Karpas-422 (cell line): ENCODE data around the gene CEP104. TPM values are rescaled to one million over a fixed set of nuclear protein-coding genes. Genes with fewer than 3 reads are reported as not detected.
"Not testable (repeated sequence)": the region's sequence is repeated elsewhere in the genome, so short reads cannot be mapped to it uniquely, and the experiment has no call there.

ENCODE experiments used
- DNase-seq: peaks from one replicate; pipeline ENCODE4 v3.0.0-alpha.2; 2015
- H2AFZ ChIP-seq: fragments of 200-600 bp; sonication (generic); 2 replicates; pipeline ENCODE4 v1.6.1; 2014; ENCODE audit warnings: antibody characterized with exemption, low read length, mixed read lengths
- H3K27ac ChIP-seq: fragments of 200-600 bp; sonication (generic); 2 replicates; pipeline ENCODE4 v1.5.1; 2014; ENCODE audit warnings: mild to moderate bottlenecking, low read length, moderate library complexity
- H3K27me3 ChIP-seq: fragments of 200-600 bp; sonication (generic); 2 replicates; pipeline ENCODE4 v1.6.1; 2014; ENCODE audit warnings: low read length, mixed read lengths
- H3K36me3 ChIP-seq: fragments of 200-600 bp; sonication (generic); 2 replicates; pipeline ENCODE4 v1.6.1; 2014; ENCODE audit warnings: low read length, mixed read lengths; ENCODE audit not compliant: insufficient read depth
- H3K4me1 ChIP-seq: fragments of 200-600 bp; sonication (generic); 2 replicates; pipeline ENCODE4 v1.6.1; 2014; ENCODE audit warnings: mild to moderate bottlenecking, low read length, mixed read lengths
- H3K4me2 ChIP-seq: fragments of 200-600 bp; sonication (generic); 2 replicates; pipeline ENCODE4 v1.6.1; 2014; ENCODE audit warnings: low read length, low read depth, mild to moderate bottlenecking; ENCODE audit not compliant: poor library complexity, severe bottlenecking
- H3K4me3 ChIP-seq: fragments of 200-600 bp; sonication (generic); 2 replicates; pipeline ENCODE4 v1.5.1; 2014; ENCODE audit warnings: mild to moderate bottlenecking, antibody characterized with exemption, low read length, mixed read lengths
- H3K79me2 ChIP-seq: fragments of 200-600 bp; sonication (generic); 2 replicates; pipeline ENCODE4 v1.6.1; 2014; ENCODE audit warnings: mild to moderate bottlenecking, low read length, mixed read lengths
- H3K9ac ChIP-seq: fragments of 200-600 bp; sonication (generic); 2 replicates; pipeline ENCODE4 v1.6.0; 2014; ENCODE audit warnings: low read length
- H3K9me2 ChIP-seq: fragments of 200-600 bp; sonication (generic), shearing (Covaris generic); replicated peaks from 2 replicates; pipeline ENCODE4 v1.6.0; 2014; ENCODE audit warnings: mild to moderate bottlenecking, low read length, moderate library complexity; ENCODE audit not compliant: insufficient read depth
- H3K9me3 ChIP-seq: fragments of 300-700, 200-600 bp; sonication (generic); 2 replicates; pipeline ENCODE4 v1.6.1; 2014; ENCODE audit warnings: low read length, mixed read lengths
- H4K20me1 ChIP-seq: fragments of 200-600 bp; sonication (generic); 2 replicates; pipeline ENCODE4 v1.6.1; 2014; ENCODE audit warnings: mild to moderate bottlenecking, antibody characterized with exemption, low read length, low read depth; ENCODE audit not compliant: insufficient read depth
- total RNA-seq: library from RNA; depleted of rRNA; stranded (reverse); fragments of >200 nt; shearing (Covaris generic); gene quantifications from 2 replicates; pipeline ENCODE4 v1.2.3, GENCODE V29; 2014; ENCODE audit warnings: low replicate concordance

CEP104 gene
- total RNA-seq, 1 experiment from 2014 or later: 19.9 TPM

- no peaks in the 10 kb centered on the region for H3K4me1 ChIP-seq
- DNase-seq: no peak
- H3K4me2 ChIP-seq: no peak overlapping the region
- H4K20me1 ChIP-seq: no peaks in the 10 kb centered on the region
- no peaks in the 10 kb centered on the region for H3K27me3 ChIP-seq
- H3K9ac ChIP-seq: no peak overlapping the region
- no peaks in the 10 kb centered on the region for H3K79me2 ChIP-seq
- H3K27ac ChIP-seq: no peak overlapping the region
- H3K36me3 ChIP-seq: no peaks in the 10 kb centered on the region
- H3K9me3 ChIP-seq: no peaks in the 10 kb centered on the region
- H3K4me3 ChIP-seq: no peak overlapping the region
- H3K9me2 ChIP-seq: no peaks in the 10 kb centered on the region
- no peak overlapping the region for H2AFZ ChIP-seq
Observed at GRCh38 chr1:3817138-3817740, 39.8 kb downstream of the CEP104 start.

- Histone ChIP-seq H3K9me2 (no peaks in the 10 kb centered on the region), H3K27ac (no peak overlapping the region)
Observed at GRCh38 chr1:3816331-3817137, 40.5 kb downstream of the CEP104 start.

GRCh38 chr1:3814771-3815561 lies 42.0 kb downstream of the CEP104 start:
- H2AFZ ChIP-seq: no peak overlapping the region
- no peak overlapping the region for H3K4me3 ChIP-seq
- no peaks in the 10 kb centered on the region for H3K79me2 ChIP-seq
- no peaks in the 10 kb centered on the region for H3K9me3 ChIP-seq
- no peak overlapping the region for H3K9ac ChIP-seq
- H3K9me2 ChIP-seq: no peaks in the 10 kb centered on the region
- H3K4me2 ChIP-seq: no peak overlapping the region
- H3K4me1 ChIP-seq: no peaks in the 10 kb centered on the region
- H3K27me3 ChIP-seq: no peaks in the 10 kb centered on the region
- H3K27ac ChIP-seq: no peak overlapping the region
- DNase-seq: no peak
- H4K20me1 ChIP-seq: no peaks in the 10 kb centered on the region
- no peaks in the 10 kb centered on the region for H3K36me3 ChIP-seq

More at GRCh38 chr1:3816331-3817137, 40.5 kb downstream of the CEP104 start:
- Histone ChIP-seq H3K9ac (no peak overlapping the region), H3K4me1 (no peaks in the 10 kb centered on the region), H4K20me1 (no peaks in the 10 kb centered on the region), H3K4me3 (no peak overlapping the region), H3K4me2 (no peak overlapping the region), H2AFZ (no peak overlapping the region), H3K27me3 (no peaks in the 10 kb centered on the region), H3K36me3 (no peaks in the 10 kb centered on the region), H3K79me2 (no peaks in the 10 kb centered on the region), H3K9me3 (no peaks in the 10 kb centered on the region)
- DNase-seq: no peak

- no peaks in the 10 kb centered on the region for H3K9me2 ChIP-seq
- H3K79me2 ChIP-seq: no peaks in the 10 kb centered on the region
- no peaks in the 10 kb centered on the region for H3K36me3 ChIP-seq
- no peak for DNase-seq
- no peaks in the 10 kb centered on the region for H4K20me1 ChIP-seq
- H3K9ac ChIP-seq: no peak overlapping the region
- H3K9me3 ChIP-seq: no peaks in the 10 kb centered on the region
- no peak overlapping the region for H3K27ac ChIP-seq
- H3K4me1 ChIP-seq: no peaks in the 10 kb centered on the region
- H3K4me3 ChIP-seq: no peak overlapping the region
- no peak overlapping the region for H2AFZ ChIP-seq
- H3K27me3 ChIP-seq: no peaks in the 10 kb centered on the region
- H3K4me2 ChIP-seq: no peak overlapping the region
Observed at GRCh38 chr1:3814065-3814464, 42.9 kb downstream of the CEP104 start.

GRCh38 chr1:3811595-3811911 lies 45.5 kb downstream of the CEP104 start:
- Histone ChIP-seq H3K9me3 (no peaks in the 10 kb centered on the region), H4K20me1 (no peaks in the 10 kb centered on the region), H3K9me2 (no peaks in the 10 kb centered on the region), H2AFZ (no peak overlapping the region), H3K79me2 (no peaks in the 10 kb centered on the region), H3K27ac (no peak overlapping the region), H3K27me3 (no peaks in the 10 kb centered on the region), H3K4me1 (no peaks in the 10 kb centered on the region), H3K9ac (no peak overlapping the region), H3K4me2 (no peak overlapping the region), H3K4me3 (no peak overlapping the region), H3K36me3 (no peaks in the 10 kb centered on the region)
- no peak for DNase-seq

GRCh38 chr1:3810149-3810761 lies 46.8 kb downstream of the CEP104 start:
- H3K4me2 ChIP-seq, DNase-seq, H3K4me1 ChIP-seq, H3K9me2 ChIP-seq, H3K79me2 ChIP-seq, H3K36me3 ChIP-seq, H3K9me3 ChIP-seq, H4K20me1 ChIP-seq, H2AFZ ChIP-seq, H3K27me3 ChIP-seq, H3K4me3 ChIP-seq, H3K27ac ChIP-seq, H3K9ac ChIP-seq: not testable (repeated sequence)

GRCh38 chr1:3809680-3810079 lies 47.3 kb downstream of the CEP104 start:
- no peak overlapping the region for H3K4me2 ChIP-seq
- no peaks in the 10 kb centered on the region for H3K9me3 ChIP-seq
- no peak overlapping the region for H2AFZ ChIP-seq

GRCh38 chr1:3807769-3808168 lies 49.2 kb downstream of the CEP104 start:
- H3K9me2 ChIP-seq: no peaks in the 10 kb centered on the region
- H3K36me3 ChIP-seq: no peaks in the 10 kb centered on the region
- H3K9me3 ChIP-seq: no peaks in the 10 kb centered on the region
- H3K27ac ChIP-seq: no peak overlapping the region
- H3K27me3 ChIP-seq: no peaks in the 10 kb centered on the region
- H3K4me3 ChIP-seq: no peak overlapping the region
- no peaks in the 10 kb centered on the region for H3K79me2 ChIP-seq
- no peak for DNase-seq
- H4K20me1 ChIP-seq: no peaks in the 10 kb centered on the region
- H3K4me1 ChIP-seq: no peaks in the 10 kb centered on the region
- no peak overlapping the region for H2AFZ ChIP-seq
- no peak overlapping the region for H3K4me2 ChIP-seq
- H3K9ac ChIP-seq: no peak overlapping the region

More at GRCh38 chr1:3809680-3810079, 47.3 kb downstream of the CEP104 start:
- Histone ChIP-seq H3K9me2 (no peaks in the 10 kb centered on the region), H4K20me1 (no peaks in the 10 kb centered on the region), H3K4me3 (no peak overlapping the region), H3K9ac (no peak overlapping the region), H3K27ac (no peak overlapping the region), H3K79me2 (no peaks in the 10 kb centered on the region), H3K4me1 (no peaks in the 10 kb centered on the region), H3K36me3 (no peaks in the 10 kb centered on the region), H3K27me3 (no peaks in the 10 kb centered on the region)
- no peak for DNase-seq
